GM23338 (cell line): ENCODE measurements around the gene GRID1. TPM values are rescaled to one million over a fixed set of nuclear protein-coding genes. Genes with fewer than 3 reads are reported as not detected.

Source experiments
- ATAC-seq: fragments of 200-7000 bp; cut with Tn5 transposase; 3 replicates; pipeline ENCODE4 v1.9.1; 2020
- DNase-seq: peaks from one replicate; pipeline ENCODE4 v3.0.0-alpha.2; 2015; ENCODE audit warnings: low spot score
- H2AFZ ChIP-seq: fragments of 200-600 bp; sonication (generic); 2 replicates; pipeline ENCODE4 v1.8.0; 2016; ENCODE audit warnings: antibody characterized with exemption, mild to moderate bottlenecking, moderate library complexity
- H3F3A ChIP-seq: fragments of 200-600 bp; sonication (generic); replicated peaks from 2 replicates; pipeline ENCODE4 v1.8.0; 2017; ENCODE audit warnings: antibody characterized with exemption, mixed run types, low read depth
- H3K27ac ChIP-seq: fragments of 200-600 bp; sonication (generic); 2 replicates; pipeline ENCODE4 v1.6.1; 2016; ENCODE audit warnings: low read depth
- H3K27me3 ChIP-seq: fragments of 200-600 bp; sonication (generic); 2 replicates; pipeline ENCODE4 v1.8.0; 2016; ENCODE audit warnings: mild to moderate bottlenecking, mixed run types, moderate library complexity; ENCODE audit not compliant: insufficient read depth
- H3K36me3 ChIP-seq: fragments of 200-600 bp; sonication (generic); 2 replicates; pipeline ENCODE4 v1.8.0; 2016; ENCODE audit warnings: mild to moderate bottlenecking; ENCODE audit not compliant: insufficient read depth
- H3K4me1 ChIP-seq: fragments of 200-600 bp; sonication (generic); 2 replicates; pipeline ENCODE4 v1.8.0; 2016; ENCODE audit warnings: mild to moderate bottlenecking, moderate library complexity; ENCODE audit not compliant: insufficient read depth
- H3K4me2 ChIP-seq: fragments of 200-600 bp; sonication (generic); 2 replicates; pipeline ENCODE4 v1.7.1; 2017; ENCODE audit warnings: mixed run types
- H3K4me3 ChIP-seq: fragments of 200-600 bp; sonication (generic); 2 replicates; pipeline ENCODE4 v1.6.1; 2016; ENCODE audit warnings: mixed run types
- H3K79me2 ChIP-seq: fragments of 200-600 bp; sonication (generic); replicated peaks from 2 replicates; pipeline ENCODE4 v1.8.0; 2017; ENCODE audit warnings: mild to moderate bottlenecking; ENCODE audit not compliant: insufficient read depth
- H3K9me2 ChIP-seq: fragments of 200-600 bp; sonication (generic); 2 replicates; pipeline ENCODE4 v1.8.0; 2017; ENCODE audit not compliant: insufficient read depth
- H4K20me1 ChIP-seq: fragments of 200-600 bp; sonication (generic); replicated peaks from 2 replicates; pipeline ENCODE4 v1.8.0; 2017; ENCODE audit warnings: mild to moderate bottlenecking; ENCODE audit not compliant: insufficient read depth
- H3K27ac Mint-ChIP-seq: 2 replicates; pipeline ENCODE4 v1.8.0; 2020; ENCODE audit warnings: inconsistent platforms, mild to moderate bottlenecking, moderate library complexity, mixed read lengths
- H3K27me3 Mint-ChIP-seq: 3 replicates; pipeline ENCODE4 v1.8.0; 2022; ENCODE audit warnings: low read depth, mild to moderate bottlenecking, moderate library complexity, mixed read lengths, inconsistent platforms; ENCODE audit not compliant: insufficient read depth, poor library complexity
- H3K36me3 Mint-ChIP-seq: 3 replicates; pipeline ENCODE4 v1.8.0; 2021; ENCODE audit warnings: low read depth, mild to moderate bottlenecking, inconsistent platforms, moderate library complexity, mixed read lengths
- H3K4me1 Mint-ChIP-seq: 3 replicates; pipeline ENCODE4 v1.8.0; 2020; ENCODE audit warnings: mild to moderate bottlenecking, inconsistent platforms, mixed read lengths
- H3K4me3 Mint-ChIP-seq: 3 replicates; pipeline ENCODE4 v1.8.0; 2021; ENCODE audit warnings: moderate library complexity, mild to moderate bottlenecking, inconsistent platforms, mixed read lengths
- H3K9me3 Mint-ChIP-seq: 3 replicates; pipeline ENCODE4 v1.8.0; 2020; ENCODE audit warnings: moderate library complexity, mild to moderate bottlenecking, inconsistent platforms, mixed read lengths
- CREB1 ChIP-seq: fragments of 250-450 bp; sonication (Bioruptor Pico); IDR thresholded peaks from 2 replicates; pipeline ENCODE4 v1.5.0; 2020; ENCODE audit warnings: low read depth, mild to moderate bottlenecking, moderate library complexity
- EZH2 ChIP-seq: fragments of 200-600 bp; sonication (generic); IDR thresholded peaks from one replicate; pipeline ENCODE4 v1.8.0; 2017; ENCODE audit warnings: antibody characterized with exemption, mild to moderate bottlenecking, low read depth; ENCODE audit not compliant: unreplicated experiment
- EZH2phosphoT487 ChIP-seq: fragments of 200-600 bp; sonication (generic); IDR thresholded peaks from one replicate; pipeline ENCODE4 v1.8.1; 2018; ENCODE audit warnings: antibody characterized with exemption; ENCODE audit not compliant: unreplicated experiment
- JUNB ChIP-seq: IDR thresholded peaks from one replicate; pipeline ENCODE4 v1.6.1; 2016; ENCODE audit warnings: antibody characterized with exemption; ENCODE audit not compliant: unreplicated experiment
- NANOG ChIP-seq: IDR thresholded peaks from 2 replicates; pipeline ENCODE4 v1.6.1; 2016; ENCODE audit warnings: antibody characterized with exemption, borderline replicate concordance
- POLR2AphosphoS5 ChIP-seq: IDR thresholded peaks from 2 replicates; pipeline ENCODE4 v1.6.1; 2016; ENCODE audit warnings: antibody characterized with exemption, low read depth
- STAT1 ChIP-seq: IDR thresholded peaks from one replicate; pipeline ENCODE4 v1.6.1; 2016; ENCODE audit warnings: antibody characterized with exemption; ENCODE audit not compliant: unreplicated experiment
- ZNF114 ChIP-seq: fragments of 250-450 bp; sonication (Bioruptor Pico); IDR thresholded peaks from 2 replicates; pipeline ENCODE4 v1.5.0; 2020; ENCODE audit warnings: mild to moderate bottlenecking, moderate library complexity
- polyA plus RNA-seq: library from polyadenylated mRNA; unstranded; fragments of >200 nt; fragmentation: Nextera tagmentation; extraction: Ambion mirVana; gene quantifications from 2 replicates; pipeline ENCODE4 v1.2.1, GENCODE V29; 2016
- total RNA-seq: library from RNA; depleted of rRNA; stranded (reverse); fragments of >200 nt; shearing (Covaris generic); gene quantifications from 2 replicates; pipeline ENCODE4 v1.2.3, GENCODE V29; 2014
- TF ChIP-seq, protein P1 (sequence below): IDR thresholded peaks from 2 replicates; pipeline ENCODE4 v1.6.1; 2016; ENCODE audit warnings: antibody characterized with exemption
- TF ChIP-seq, protein P2 (sequence below), 2 experiments: fragments of 200-600 bp in 1 of 2; sonication (generic) in 1 of 2; conservative IDR thresholded peaks; 2 replicates each; pipeline versions ENCODE4 v1.5.1 to v1.6.1; 2016 to 2017; ENCODE audit warnings: antibody characterized with exemption in 2 of 2, low read depth in 2 of 2, mild to moderate bottlenecking in 2 of 2, moderate library complexity in 1 of 2
- TF ChIP-seq, protein P3 (sequence below): IDR thresholded peaks from one replicate; pipeline ENCODE4 v1.6.1; 2018; ENCODE audit warnings: antibody characterized with exemption; ENCODE audit not compliant: unreplicated experiment

Gene GRID1
- total and polyA plus RNA-seq, 2 experiments from 2014 or later = 0.14 to 0.15 TPM

DNA sequence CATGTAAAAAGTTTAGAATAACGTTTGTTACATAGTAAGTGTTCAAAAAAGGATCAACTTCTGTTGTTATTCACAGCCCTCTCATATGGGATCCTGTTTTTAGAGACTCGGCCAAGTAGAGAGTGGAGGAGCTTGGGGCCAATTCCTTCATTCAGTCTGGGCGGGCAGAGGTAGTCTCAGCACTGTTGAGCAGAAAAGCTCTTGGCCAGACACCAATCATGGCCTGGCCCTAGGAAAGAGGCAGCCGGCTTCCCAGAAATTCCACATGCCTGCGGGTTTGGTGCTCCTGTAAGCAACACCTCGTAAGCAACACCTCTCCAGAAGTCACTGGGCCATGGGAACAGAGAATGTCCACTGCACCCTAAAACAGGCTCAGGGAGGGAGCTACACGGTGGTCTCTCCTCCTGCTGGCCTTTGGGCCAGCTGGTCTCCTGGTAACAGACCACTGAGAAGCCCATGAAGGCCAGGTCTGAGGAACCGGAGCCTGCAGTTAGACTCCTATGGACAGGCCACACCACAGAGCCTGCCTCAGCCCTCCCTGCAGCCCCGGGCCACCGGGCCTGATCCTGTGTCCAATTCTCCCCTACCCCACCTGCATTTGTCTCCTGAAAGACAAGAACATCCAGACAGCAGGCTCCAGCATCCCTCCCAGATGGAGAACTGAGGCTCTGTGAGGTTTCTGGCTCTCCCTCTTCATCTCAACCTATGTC is 149.1 kb downstream of the GRID1 start:
- TF ChIP-seq EZH2phosphoT487 = no peak
- TF ChIP-seq JUNB = no peak
- DNase-seq = no peak
- no peak overlapping the region for H3K27ac Mint-ChIP-seq
- no peak for ATAC-seq
- H3K9me2 ChIP-seq = no peaks in the 10 kb centered on the region
- H3K4me1 ChIP-seq = no peaks in the 10 kb centered on the region
- H3K27ac ChIP-seq = no peak overlapping the region
- H3K27me3 ChIP-seq = no peaks in the 10 kb centered on the region
- H4K20me1 ChIP-seq = no peaks in the 10 kb centered on the region
- H3K4me3 Mint-ChIP-seq = no peak overlapping the region
- no peaks in the 10 kb centered on the region for H3K79me2 ChIP-seq
- H2AFZ ChIP-seq = no peak overlapping the region
- no peaks in the 10 kb centered on the region; the same call in 2 of the 3 replicates for H3K36me3 Mint-ChIP-seq
- H3F3A ChIP-seq = no peaks in the 10 kb centered on the region
- H3K4me3 ChIP-seq = no peak overlapping the region
- peaks cover 8% of the 10 kb centered on the region for H3K4me1 Mint-ChIP-seq
- peaks cover 5% of the 10 kb centered on the region for H3K27me3 Mint-ChIP-seq
- H3K4me2 ChIP-seq = no peak overlapping the region
- H3K9me3 Mint-ChIP-seq = peaks cover 3% of the 10 kb centered on the region; the same call in 1 of the 3 replicates
- H3K36me3 ChIP-seq = no peaks in the 10 kb centered on the region

DNA sequence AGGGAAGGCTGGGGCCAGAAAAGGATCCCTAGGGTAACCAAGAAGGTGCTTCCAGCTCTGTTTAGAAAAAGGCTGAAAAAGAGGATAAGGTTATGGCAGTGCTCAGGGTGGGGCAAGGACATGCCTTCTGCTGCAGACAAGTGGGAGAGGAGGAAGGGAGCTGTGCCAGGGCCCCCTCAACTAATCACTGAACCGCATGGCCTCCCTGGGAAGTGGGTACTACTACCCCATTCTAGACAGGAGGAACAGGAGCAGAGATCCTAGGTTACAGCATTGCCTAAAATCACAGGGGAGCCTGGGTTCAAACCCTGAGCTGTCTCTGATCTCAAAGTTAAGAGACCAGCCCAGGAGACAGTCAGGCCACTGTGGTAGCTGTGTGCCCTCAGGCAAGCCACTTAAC is 149.7 kb downstream of the GRID1 start:
- no peak overlapping the region for H3K27ac ChIP-seq
- H3K27me3 ChIP-seq = no peaks in the 10 kb centered on the region
- no peaks in the 10 kb centered on the region for H3K4me1 ChIP-seq
- ATAC-seq (no peak), DNase-seq (no peak)
- no peak overlapping the region for H3K4me2 ChIP-seq
- no peaks in the 10 kb centered on the region for H3K79me2 ChIP-seq
- H3F3A ChIP-seq = no peaks in the 10 kb centered on the region
- no peaks in the 10 kb centered on the region for H3K9me2 ChIP-seq
- H3K4me3 ChIP-seq = no peak overlapping the region
- Mint-ChIP-seq H3K36me3 (no peaks in the 10 kb centered on the region; the same call in 2 of the 3 replicates), H3K4me1 (peaks cover 8% of the 10 kb centered on the region), H3K27me3 (peaks cover 5% of the 10 kb centered on the region), H3K9me3 (peaks cover 3% of the 10 kb centered on the region; the same call in 1 of the 3 replicates), H3K27ac (no peak overlapping the region), H3K4me3 (no peak overlapping the region)
- H3K36me3 ChIP-seq = no peaks in the 10 kb centered on the region
- H2AFZ ChIP-seq = no peak overlapping the region
- H4K20me1 ChIP-seq = no peaks in the 10 kb centered on the region
- no peak for TF ChIP-seq EZH2phosphoT487
- no peak for TF ChIP-seq ZNF114 (CRISPR knock-in tag)
- TF ChIP-seq, protein P1, sequence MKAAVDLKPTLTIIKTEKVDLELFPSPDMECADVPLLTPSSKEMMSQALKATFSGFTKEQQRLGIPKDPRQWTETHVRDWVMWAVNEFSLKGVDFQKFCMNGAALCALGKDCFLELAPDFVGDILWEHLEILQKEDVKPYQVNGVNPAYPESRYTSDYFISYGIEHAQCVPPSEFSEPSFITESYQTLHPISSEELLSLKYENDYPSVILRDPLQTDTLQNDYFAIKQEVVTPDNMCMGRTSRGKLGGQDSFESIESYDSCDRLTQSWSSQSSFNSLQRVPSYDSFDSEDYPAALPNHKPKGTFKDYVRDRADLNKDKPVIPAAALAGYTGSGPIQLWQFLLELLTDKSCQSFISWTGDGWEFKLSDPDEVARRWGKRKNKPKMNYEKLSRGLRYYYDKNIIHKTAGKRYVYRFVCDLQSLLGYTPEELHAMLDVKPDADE = no peak
- TF ChIP-seq JUNB = no peak
- no peak for TF ChIP-seq CREB1 (CRISPR knock-in tag)
- TF ChIP-seq EZH2 = no peak
- TF ChIP-seq, protein P2, sequence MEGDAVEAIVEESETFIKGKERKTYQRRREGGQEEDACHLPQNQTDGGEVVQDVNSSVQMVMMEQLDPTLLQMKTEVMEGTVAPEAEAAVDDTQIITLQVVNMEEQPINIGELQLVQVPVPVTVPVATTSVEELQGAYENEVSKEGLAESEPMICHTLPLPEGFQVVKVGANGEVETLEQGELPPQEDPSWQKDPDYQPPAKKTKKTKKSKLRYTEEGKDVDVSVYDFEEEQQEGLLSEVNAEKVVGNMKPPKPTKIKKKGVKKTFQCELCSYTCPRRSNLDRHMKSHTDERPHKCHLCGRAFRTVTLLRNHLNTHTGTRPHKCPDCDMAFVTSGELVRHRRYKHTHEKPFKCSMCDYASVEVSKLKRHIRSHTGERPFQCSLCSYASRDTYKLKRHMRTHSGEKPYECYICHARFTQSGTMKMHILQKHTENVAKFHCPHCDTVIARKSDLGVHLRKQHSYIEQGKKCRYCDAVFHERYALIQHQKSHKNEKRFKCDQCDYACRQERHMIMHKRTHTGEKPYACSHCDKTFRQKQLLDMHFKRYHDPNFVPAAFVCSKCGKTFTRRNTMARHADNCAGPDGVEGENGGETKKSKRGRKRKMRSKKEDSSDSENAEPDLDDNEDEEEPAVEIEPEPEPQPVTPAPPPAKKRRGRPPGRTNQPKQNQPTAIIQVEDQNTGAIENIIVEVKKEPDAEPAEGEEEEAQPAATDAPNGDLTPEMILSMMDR (conservative IDR thresholded peaks at IDR 0.05; ENCODE audit: low read depth in 2 of 2) = no peak
- TF ChIP-seq, protein P3, sequence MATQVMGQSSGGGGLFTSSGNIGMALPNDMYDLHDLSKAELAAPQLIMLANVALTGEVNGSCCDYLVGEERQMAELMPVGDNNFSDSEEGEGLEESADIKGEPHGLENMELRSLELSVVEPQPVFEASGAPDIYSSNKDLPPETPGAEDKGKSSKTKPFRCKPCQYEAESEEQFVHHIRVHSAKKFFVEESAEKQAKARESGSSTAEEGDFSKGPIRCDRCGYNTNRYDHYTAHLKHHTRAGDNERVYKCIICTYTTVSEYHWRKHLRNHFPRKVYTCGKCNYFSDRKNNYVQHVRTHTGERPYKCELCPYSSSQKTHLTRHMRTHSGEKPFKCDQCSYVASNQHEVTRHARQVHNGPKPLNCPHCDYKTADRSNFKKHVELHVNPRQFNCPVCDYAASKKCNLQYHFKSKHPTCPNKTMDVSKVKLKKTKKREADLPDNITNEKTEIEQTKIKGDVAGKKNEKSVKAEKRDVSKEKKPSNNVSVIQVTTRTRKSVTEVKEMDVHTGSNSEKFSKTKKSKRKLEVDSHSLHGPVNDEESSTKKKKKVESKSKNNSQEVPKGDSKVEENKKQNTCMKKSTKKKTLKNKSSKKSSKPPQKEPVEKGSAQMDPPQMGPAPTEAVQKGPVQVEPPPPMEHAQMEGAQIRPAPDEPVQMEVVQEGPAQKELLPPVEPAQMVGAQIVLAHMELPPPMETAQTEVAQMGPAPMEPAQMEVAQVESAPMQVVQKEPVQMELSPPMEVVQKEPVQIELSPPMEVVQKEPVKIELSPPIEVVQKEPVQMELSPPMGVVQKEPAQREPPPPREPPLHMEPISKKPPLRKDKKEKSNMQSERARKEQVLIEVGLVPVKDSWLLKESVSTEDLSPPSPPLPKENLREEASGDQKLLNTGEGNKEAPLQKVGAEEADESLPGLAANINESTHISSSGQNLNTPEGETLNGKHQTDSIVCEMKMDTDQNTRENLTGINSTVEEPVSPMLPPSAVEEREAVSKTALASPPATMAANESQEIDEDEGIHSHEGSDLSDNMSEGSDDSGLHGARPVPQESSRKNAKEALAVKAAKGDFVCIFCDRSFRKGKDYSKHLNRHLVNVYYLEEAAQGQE = no peak
- no peak for TF ChIP-seq STAT1
- TF ChIP-seq POLR2AphosphoS5 = no peak
- TF ChIP-seq NANOG = no peak
